Lower leg skin (tissue), 3 donors: Measurements from ENCODE around the gene SHPK.

Experiments
- POLR2A ChIP-seq, 2 donors: fragments of 450-650 bp; IDR thresholded peaks; one replicate each; pipeline ENCODE4 v1.6.1; 2016 to 2017; ENCODE audit warnings: antibody characterized with exemption in 2 of 2, mild to moderate bottlenecking in 1 of 2, moderate library complexity in 1 of 2
- TF ChIP-seq, protein P1 (sequence below), 3 donors: fragments of 450-650 bp; IDR thresholded peaks; one replicate each; pipeline ENCODE4 v1.5.1; 2016; ENCODE audit warnings: antibody characterized with exemption in 3 of 3, mild to moderate bottlenecking in 3 of 3, moderate library complexity in 2 of 3

DNA sequence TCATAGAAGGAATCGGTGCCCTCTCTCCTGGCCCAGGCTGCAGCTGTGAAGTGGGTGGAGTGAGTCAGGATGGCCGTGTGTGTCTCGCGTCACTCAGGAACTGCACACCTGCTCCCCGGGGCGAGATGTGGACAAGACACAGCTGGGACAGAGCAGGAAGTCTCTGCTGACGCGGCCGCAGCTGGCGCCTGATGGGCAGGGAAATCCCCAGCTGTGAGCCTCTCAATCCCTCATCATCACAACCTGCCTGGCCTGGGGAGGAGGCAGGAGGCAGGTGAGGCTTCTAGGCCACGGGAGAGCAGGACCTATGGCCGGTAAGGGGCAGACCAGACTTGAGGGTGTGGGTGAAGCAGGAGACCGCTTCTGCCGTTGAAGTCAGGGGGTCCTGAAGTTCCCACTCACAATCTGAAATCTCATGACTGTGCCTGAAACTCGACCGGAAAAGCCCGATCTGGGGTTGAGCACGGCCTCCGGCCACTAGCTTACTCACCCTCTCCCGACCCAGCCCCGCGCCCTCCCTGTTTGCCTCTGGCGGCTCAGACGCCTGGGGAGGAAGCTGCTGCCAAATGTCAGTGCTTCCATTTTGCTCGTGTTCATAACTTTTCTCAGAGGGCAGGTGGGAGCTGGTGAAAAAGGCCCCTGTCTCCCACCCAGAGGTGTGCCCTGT, 77.3 kb downstream of the SHPK start:
- no peak for TF ChIP-seq POLR2A (IDR thresholded peaks at IDR 0.05)
- TF ChIP-seq, protein P1, sequence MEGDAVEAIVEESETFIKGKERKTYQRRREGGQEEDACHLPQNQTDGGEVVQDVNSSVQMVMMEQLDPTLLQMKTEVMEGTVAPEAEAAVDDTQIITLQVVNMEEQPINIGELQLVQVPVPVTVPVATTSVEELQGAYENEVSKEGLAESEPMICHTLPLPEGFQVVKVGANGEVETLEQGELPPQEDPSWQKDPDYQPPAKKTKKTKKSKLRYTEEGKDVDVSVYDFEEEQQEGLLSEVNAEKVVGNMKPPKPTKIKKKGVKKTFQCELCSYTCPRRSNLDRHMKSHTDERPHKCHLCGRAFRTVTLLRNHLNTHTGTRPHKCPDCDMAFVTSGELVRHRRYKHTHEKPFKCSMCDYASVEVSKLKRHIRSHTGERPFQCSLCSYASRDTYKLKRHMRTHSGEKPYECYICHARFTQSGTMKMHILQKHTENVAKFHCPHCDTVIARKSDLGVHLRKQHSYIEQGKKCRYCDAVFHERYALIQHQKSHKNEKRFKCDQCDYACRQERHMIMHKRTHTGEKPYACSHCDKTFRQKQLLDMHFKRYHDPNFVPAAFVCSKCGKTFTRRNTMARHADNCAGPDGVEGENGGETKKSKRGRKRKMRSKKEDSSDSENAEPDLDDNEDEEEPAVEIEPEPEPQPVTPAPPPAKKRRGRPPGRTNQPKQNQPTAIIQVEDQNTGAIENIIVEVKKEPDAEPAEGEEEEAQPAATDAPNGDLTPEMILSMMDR (IDR thresholded peaks at IDR 0.05): no peak
